ENCODE data around the gene PABPC1L.

DNA sequence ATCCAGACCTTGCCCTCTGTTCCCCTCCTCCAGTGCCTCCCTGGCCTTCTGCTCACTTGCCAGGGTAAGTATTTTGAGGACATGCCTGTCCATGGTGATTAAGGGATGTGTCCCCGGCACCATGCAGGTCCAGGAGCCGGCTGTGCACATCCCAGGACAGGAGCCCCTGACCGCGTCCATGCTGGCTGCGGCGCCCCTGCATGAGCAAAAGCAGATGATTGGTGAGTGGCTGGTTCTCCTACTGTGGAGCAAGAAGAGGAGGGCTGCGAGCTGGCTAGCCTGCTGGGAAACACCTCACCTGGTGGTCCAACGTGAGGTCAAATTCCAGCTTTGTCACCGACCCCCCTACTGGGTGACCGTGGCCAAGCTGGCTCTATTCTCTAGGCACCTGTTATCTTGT lies 26.6 kb downstream of the PABPC1L start:
- TF ChIP-seq, protein P1, sequence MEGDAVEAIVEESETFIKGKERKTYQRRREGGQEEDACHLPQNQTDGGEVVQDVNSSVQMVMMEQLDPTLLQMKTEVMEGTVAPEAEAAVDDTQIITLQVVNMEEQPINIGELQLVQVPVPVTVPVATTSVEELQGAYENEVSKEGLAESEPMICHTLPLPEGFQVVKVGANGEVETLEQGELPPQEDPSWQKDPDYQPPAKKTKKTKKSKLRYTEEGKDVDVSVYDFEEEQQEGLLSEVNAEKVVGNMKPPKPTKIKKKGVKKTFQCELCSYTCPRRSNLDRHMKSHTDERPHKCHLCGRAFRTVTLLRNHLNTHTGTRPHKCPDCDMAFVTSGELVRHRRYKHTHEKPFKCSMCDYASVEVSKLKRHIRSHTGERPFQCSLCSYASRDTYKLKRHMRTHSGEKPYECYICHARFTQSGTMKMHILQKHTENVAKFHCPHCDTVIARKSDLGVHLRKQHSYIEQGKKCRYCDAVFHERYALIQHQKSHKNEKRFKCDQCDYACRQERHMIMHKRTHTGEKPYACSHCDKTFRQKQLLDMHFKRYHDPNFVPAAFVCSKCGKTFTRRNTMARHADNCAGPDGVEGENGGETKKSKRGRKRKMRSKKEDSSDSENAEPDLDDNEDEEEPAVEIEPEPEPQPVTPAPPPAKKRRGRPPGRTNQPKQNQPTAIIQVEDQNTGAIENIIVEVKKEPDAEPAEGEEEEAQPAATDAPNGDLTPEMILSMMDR (optimal IDR thresholded peaks at IDR 0.05 in 1 of 3, IDR thresholded peaks at IDR 0.05 in 1 of 3, conservative IDR thresholded peaks at IDR 0.05 in 1 of 3; ENCODE audit: extremely low read depth in 1 of 3, insufficient read depth in 2 of 3, low read length in 3 of 3) = no peak
- no peak for TF ChIP-seq EZH2 (IDR thresholded peaks at IDR 0.05; ENCODE audit: low read length)

All from keratinocyte (primary cell).